H4 (cell line): ENCODE measurements around the gene FBXW7. TPM values are rescaled to one million over a fixed set of nuclear protein-coding genes. Genes with fewer than 3 reads are reported as not detected.

ENCODE experiments used
- DNase-seq: peaks from one replicate; pipeline ENCODE4 v3.0.0-alpha.2; 2015; ENCODE audit warnings: low spot score
- total RNA-seq: library from RNA; depleted of rRNA; stranded (reverse); fragments of >200 nt; shearing (Covaris generic); gene quantifications from 2 replicates; pipeline ENCODE4 v1.2.3, GENCODE V29; 2014

FBXW7 gene
- total RNA-seq, 1 experiment from 2014 or later: 17.9 TPM

GRCh38 chr4:152476796-152477195 is 59.1 kb downstream of the FBXW7 start:
- DNase-seq: no peak

GRCh38 chr4:152471251-152471792 is 64.6 kb downstream of the FBXW7 start:
- DNase-seq: no peak

- no peak for DNase-seq
Observed at GRCh38 chr4:152468408-152468807, 67.5 kb downstream of the FBXW7 start.

GRCh38 chr4:152467101-152467500 is 68.8 kb downstream of the FBXW7 start:
- DNase-seq: no peak

GRCh38 chr4:152464030-152464823 is 71.7 kb downstream of the FBXW7 start:
- no peak for DNase-seq

GRCh38 chr4:152463562-152463961 is 72.3 kb downstream of the FBXW7 start:
- DNase-seq: no peak

GRCh38 chr4:152462695-152463094 is 73.2 kb downstream of the FBXW7 start:
- DNase-seq: no peak

- DNase-seq: no peak
Observed at GRCh38 chr4:152462047-152462446, 73.8 kb downstream of the FBXW7 start.

GRCh38 chr4:152460488-152460887 is 75.4 kb downstream of the FBXW7 start:
- peak; percentile 86 for DNase-seq

GRCh38 chr4:152459326-152459725 is 76.6 kb downstream of the FBXW7 start:
- DNase-seq: no peak

GRCh38 chr4:152458801-152459302 is 77.0 kb downstream of the FBXW7 start:
- no peak for DNase-seq

GRCh38 chr4:152456609-152457008 is 79.3 kb downstream of the FBXW7 start:
- no peak for DNase-seq

- DNase-seq: no peak
Observed at GRCh38 chr4:152455311-152455710, 80.6 kb downstream of the FBXW7 start.

GRCh38 chr4:152454398-152455011 is 81.4 kb downstream of the FBXW7 start:
- DNase-seq: peak; percentile 16

GRCh38 chr4:152451496-152451895 is 84.4 kb downstream of the FBXW7 start:
- DNase-seq: no peak

GRCh38 chr4:152448854-152449253 is 87.0 kb downstream of the FBXW7 start:
- no peak for DNase-seq

- DNase-seq: no peak
Observed at GRCh38 chr4:152448038-152448707, 87.7 kb downstream of the FBXW7 start.

- DNase-seq: no peak
Observed at GRCh38 chr4:152443859-152444258, 92.0 kb downstream of the FBXW7 start.

- no peak for DNase-seq
Observed at GRCh38 chr4:152437561-152437960, 98.3 kb downstream of the FBXW7 start.

- no peak for DNase-seq
Observed at GRCh38 chr4:152436384-152436783, 99.5 kb downstream of the FBXW7 start.

- DNase-seq: no peak
Observed at GRCh38 chr4:152434011-152434410, 101.9 kb downstream of the FBXW7 start.

GRCh38 chr4:152431784-152432183 is 104.1 kb downstream of the FBXW7 start:
- no peak for DNase-seq
